HG03571 (cell line): ENCODE results near the gene TMEM59L.

Experiments used
- ATAC-seq: cut with Tn5 transposase; IDR thresholded peaks from one replicate; pipeline ENCODE4 v1.9.1; 2021; ENCODE audit not compliant: unreplicated experiment

Gene TMEM59L

GRCh38 chr19:18636969-18637629 lies 24.4 kb downstream of the TMEM59L start, which contains the start of gene KLHL26:
Gene KLHL26 (plus strand): TSS chr19:18637028. CDS start chr19:18637055, 27 bp downstream.
- ATAC-seq: no peak

- no peak for ATAC-seq
These were observed 25.3 kb downstream of the TMEM59L start for GRCh38 chr19:18637673-18638630.

GRCh38 chr19:18639706-18640243 lies 27.1 kb downstream of the TMEM59L start:
- no peak for ATAC-seq

DNA sequence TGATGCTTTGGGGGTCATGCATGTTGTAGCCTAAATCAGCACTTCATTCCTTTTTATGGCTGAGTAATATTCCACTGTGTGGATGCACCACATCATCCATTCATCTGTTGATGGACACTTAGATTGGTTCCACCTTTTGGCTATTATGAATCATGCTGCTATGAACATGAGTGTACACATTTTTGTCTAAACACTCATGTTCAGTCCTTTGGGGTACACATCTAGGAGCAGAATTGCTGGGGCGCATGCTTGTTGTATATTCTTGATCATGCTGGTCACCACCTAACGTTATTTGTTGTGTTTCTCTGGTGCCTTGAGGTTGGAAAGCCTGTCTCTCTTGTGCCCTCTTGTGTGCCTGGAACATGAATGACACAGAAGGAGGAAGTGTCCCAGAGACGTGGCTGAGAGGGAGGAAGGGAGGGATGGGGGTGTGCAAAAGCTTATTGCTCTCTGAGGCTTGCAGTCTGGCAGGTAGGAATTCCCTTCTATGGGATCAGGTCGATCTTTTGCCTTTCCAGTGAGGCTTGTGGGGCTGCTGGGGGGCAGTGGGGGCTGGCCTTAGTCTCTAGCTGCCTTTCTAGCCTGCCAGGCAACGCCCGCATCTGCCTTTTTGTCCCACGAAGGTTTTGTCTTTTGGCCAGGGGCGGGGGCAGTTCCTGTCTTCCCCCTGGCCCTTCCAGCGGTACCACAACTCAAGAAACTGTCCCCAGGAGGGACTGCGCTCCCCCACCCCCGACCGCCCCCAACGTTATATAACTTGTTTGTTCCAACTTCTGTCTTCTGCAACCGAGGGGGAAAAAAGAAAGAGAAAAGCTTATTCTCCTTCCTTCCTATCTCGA lies 31.7 kb downstream of the TMEM59L start:
- ATAC-seq: no peak

DNA sequence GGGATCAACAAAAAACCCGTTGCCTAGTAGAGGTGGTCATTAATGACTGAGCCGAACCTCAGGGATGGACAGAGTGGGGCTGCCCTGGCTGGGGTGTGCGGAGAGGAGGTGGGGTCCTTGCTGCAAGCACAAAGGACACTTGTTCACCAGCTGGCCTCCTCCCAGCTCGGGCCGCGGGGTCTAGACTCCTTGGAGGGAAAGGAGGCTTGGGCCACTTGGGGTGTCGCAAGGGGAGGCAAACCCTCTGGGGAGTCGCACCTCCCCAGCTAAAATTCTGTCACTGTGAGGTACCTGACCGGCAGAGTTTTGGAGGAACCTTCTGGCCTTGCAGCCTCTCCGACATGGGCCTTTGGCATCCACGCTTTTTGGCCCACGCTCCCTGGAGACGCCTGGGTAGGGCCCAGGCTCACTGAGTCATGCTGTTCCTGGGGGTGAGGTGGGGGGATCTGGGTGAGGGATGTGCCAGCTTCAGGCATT lies 32.4 kb downstream of the TMEM59L start:
- no peak for ATAC-seq

- ATAC-seq: no peak
These were observed 34.1 kb downstream of the TMEM59L start for GRCh38 chr19:18646535-18647370.

DNA sequence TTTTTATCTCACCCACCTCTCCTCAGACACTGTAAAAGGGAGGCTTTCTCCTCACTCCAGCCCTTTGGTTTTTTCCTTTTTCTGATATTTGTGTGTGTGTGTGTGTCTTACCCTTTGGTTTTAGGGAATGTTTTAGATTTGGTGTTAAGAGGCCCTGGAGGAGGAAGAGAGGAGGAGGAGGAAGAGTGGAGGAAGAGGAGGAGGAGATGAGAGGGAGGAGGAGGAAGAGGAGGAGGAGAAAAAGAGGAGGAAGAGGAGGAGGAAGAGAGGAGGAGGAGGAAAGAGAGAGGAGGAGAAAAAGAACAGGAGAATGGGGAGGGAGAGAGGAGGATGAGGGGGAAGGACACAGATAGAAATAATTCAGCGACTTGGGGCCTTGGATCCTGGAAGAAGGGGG lies 34.7 kb downstream of the TMEM59L start:
- no peak for ATAC-seq

DNA sequence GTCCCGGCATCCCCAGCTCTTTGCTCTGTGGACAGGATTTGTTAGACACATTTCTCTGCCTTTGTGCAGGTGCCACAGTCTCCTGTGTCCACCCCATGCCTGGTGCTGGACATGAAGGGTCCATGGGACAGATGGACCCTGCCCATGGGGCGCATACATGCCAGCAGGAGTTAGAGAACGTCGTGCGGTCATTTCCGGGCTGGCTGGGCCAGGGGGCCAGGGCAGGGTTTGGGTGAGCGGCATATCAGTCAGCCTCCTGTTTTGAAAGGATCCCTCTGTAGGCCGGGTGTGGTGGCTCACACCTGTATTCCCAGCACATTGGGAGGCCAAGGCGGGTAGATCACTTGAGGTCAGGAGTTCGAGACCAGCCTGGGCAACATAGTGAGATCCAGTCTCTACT lies 35.1 kb downstream of the TMEM59L start:
- no peak for ATAC-seq

- ATAC-seq: no peak
These were observed 36.3 kb downstream of the TMEM59L start for GRCh38 chr19:18648973-18649315.

DNA sequence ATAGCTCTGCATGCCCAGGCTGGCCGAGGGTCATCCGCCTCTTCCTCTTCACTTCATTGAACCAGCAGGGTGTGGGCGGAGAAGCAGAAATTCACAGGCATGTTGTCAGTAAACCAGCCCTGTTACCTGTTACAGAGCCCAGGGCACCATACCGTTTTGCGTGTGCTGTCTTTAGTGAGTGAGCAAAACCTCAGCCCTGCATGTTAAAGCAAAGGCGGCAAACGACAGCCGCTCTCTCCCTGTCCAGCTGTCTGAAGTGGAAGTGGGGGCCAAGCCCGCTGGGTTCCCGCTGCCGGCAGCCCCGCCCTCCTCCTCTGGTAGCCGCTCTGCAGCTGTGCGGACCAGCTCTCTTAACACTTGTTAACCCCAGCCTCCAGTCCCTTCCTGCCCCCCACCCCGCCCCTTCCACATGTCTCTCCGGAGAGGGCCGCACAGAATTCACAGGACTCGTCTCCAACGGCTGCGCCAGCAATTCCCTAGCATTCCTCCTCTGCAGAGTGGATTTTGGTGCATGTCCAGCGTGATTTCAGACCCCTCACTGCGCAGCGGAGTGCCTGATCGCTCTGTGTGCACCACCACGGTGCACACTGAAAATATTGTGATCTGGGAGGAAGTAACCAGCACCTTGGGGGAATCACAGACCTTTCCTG lies 36.8 kb downstream of the TMEM59L start:
- no peak for ATAC-seq

- no peak for ATAC-seq
These were observed 37.3 kb downstream of the TMEM59L start for GRCh38 chr19:18650021-18650390.

GRCh38 chr19:18650468-18651041 lies 37.9 kb downstream of the TMEM59L start:
- ATAC-seq: no peak

DNA sequence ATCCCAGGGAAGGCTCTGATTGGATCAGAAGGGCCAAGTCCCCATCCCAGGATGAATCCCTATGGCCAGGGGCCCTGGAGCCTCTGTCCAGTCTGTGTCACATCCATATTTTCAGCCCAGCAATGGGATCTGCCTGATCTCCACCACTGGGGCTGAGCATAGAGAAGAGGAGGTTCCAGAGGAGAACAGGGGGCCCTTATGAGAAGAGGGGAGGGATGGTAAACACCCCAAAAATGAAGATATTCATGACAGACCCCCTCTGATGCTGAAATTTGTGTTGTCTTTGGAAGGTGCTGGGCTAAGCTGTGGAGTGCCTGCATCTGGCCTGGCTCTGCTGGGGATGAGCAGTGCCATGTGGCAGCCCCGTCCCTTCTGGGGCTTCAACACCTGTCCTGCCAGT lies 38.6 kb downstream of the TMEM59L start:
- ATAC-seq: no peak

DNA sequence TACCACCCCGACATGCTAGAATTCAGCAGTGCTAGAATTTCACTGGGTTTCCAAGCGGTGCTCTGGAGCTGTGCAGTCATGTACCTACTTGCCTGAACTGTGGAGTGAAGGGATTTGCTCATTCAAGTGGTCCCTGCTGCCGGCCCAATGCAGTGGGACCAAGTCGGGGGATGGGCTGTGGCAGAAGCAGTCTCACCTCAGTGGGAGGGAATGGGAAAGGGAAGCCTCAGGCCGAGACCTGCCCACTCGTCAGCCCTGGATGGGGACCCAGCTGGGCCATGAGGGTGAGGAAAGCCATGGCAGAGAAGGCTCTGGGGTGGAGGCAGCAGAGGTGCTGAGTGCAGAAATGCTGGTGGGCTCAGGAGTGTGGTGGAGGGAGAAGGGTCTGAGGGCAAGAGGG lies 39.1 kb downstream of the TMEM59L start:
- ATAC-seq: no peak

DNA sequence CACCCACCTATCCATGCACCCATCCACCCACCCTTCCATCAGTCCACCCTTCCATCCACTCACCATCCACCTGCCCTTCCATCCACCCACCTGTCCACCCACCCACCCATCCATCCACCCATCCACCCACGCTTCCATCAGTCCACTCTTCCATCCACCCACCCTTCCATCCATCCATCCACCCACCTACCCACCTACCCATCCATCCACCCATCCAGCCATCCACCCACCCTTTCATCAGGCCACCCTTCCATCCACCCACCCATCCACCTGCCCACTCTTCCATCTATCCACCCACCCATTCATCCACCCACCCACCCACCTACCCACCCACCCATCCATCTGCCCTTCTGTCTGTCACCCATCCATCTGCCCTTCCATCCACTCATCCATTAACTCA lies 41.2 kb downstream of the TMEM59L start:
- ATAC-seq: no peak

GRCh38 chr19:18654469-18654868 lies 41.8 kb downstream of the TMEM59L start:
- ATAC-seq: no peak

- no peak for ATAC-seq
These were observed 42.6 kb downstream of the TMEM59L start for GRCh38 chr19:18655173-18655844.

- no peak for ATAC-seq
These were observed 43.8 kb downstream of the TMEM59L start for GRCh38 chr19:18656337-18657086.
